NOMO-1 treated with DMSO at 0.1 percent for 48 hours (cell line): ENCODE data around the gene CNBP.

ENCODE experiments used
- DNase-seq: peaks from one replicate; lab custom pipeline; 2025; ENCODE audit not compliant: unreplicated experiment; lab: John Stamatoyannopoulos, UW

CNBP gene

GRCh38 chr3:129132097-129132866, 51.4 kb downstream of the CNBP start:
- no peak for DNase-seq

- DNase-seq, result no peak
Measured at GRCh38 chr3:129131465-129132088, 52.1 kb downstream of the CNBP start.

- DNase-seq, result no peak
Measured at GRCh38 chr3:129130291-129130813, 53.3 kb downstream of the CNBP start.

- no peak for DNase-seq
Measured at GRCh38 chr3:129128357-129129155, 55.1 kb downstream of the CNBP start.

GRCh38 chr3:129126726-129127280, 56.9 kb downstream of the CNBP start:
- no peak for DNase-seq

GRCh38 chr3:129123314-129124060, 60.2 kb downstream of the CNBP start:
- peak; percentile 98 for DNase-seq

GRCh38 chr3:129122412-129123011, 61.2 kb downstream of the CNBP start:
- DNase-seq, result no peak

GRCh38 chr3:129121792-129122411, 61.8 kb downstream of the CNBP start, which contains the start of gene RAB43:
Gene RAB43, minus strand, starts transcription at chr3:129121804. Its CDS starts 315 bp downstream, at chr3:129121489.
- peak; percentile 57 for DNase-seq

- DNase-seq, result peak; percentile 49
Measured at GRCh38 chr3:129121016-129121791, 62.5 kb downstream of the CNBP start.

- peak; percentile 99 for DNase-seq
Measured at GRCh38 chr3:129120254-129121004, 63.3 kb downstream of the CNBP start.

GRCh38 chr3:129119365-129120100, 64.2 kb downstream of the CNBP start:
- DNase-seq, result no peak

- DNase-seq, result no peak
Measured at GRCh38 chr3:129118745-129119144, 65.0 kb downstream of the CNBP start.
